ENCODE measurements around the gene NPFFR2.

- TF ChIP-seq POLR2AphosphoS5 (IDR thresholded peaks at IDR 0.05; ENCODE audit: low read depth, low read length) (no peak), POLR2A (IDR thresholded peaks at IDR 0.05; ENCODE audit: low read depth, low read length) (no peak), TAF1 (IDR thresholded peaks at IDR 0.05; ENCODE audit: borderline replicate concordance, low read depth, low read length) (no peak)
Observed at GRCh38 chr4:72077346-72077745, 45.5 kb downstream of the NPFFR2 start.
